GM12875 (cell line): Measurements from ENCODE around the gene ZNHIT6.

Experiments used
- H3K4me3 ChIP-seq: one replicate; pipeline ENCODE4 v1.5.1; 2011; ENCODE audit warnings: low read depth, low read length, control low read depth
- CTCF ChIP-seq: IDR thresholded peaks from 2 replicates; pipeline ENCODE4 v1.5.1; 2011; ENCODE audit warnings: low read depth, mild to moderate bottlenecking, control low read depth, inconsistent platforms, low read length, moderate library complexity, borderline replicate concordance; ENCODE audit not compliant: insufficient read depth

Gene ZNHIT6

GRCh38 chr1:85692730-85693314 lies 15.4 kb downstream of the ZNHIT6 start:
- no peak overlapping the region for H3K4me3 ChIP-seq
- TF ChIP-seq CTCF = no peak

GRCh38 chr1:85689775-85690404 lies 18.3 kb downstream of the ZNHIT6 start:
- no peak overlapping the region for H3K4me3 ChIP-seq
- TF ChIP-seq CTCF = no peak

GRCh38 chr1:85683292-85684025 lies 24.8 kb downstream of the ZNHIT6 start:
- TF ChIP-seq CTCF = no peak
- H3K4me3 ChIP-seq = no peak overlapping the region

GRCh38 chr1:85681087-85681486 lies 27.1 kb downstream of the ZNHIT6 start:
- H3K4me3 ChIP-seq = no peak overlapping the region
- TF ChIP-seq CTCF = no peak

- H3K4me3 ChIP-seq = no peak overlapping the region
- no peak for TF ChIP-seq CTCF
Measured at GRCh38 chr1:85678193-85678592, 30.0 kb downstream of the ZNHIT6 start.

- no peak for TF ChIP-seq CTCF
- H3K4me3 ChIP-seq = no peak overlapping the region
Measured at GRCh38 chr1:85677656-85678055, 30.6 kb downstream of the ZNHIT6 start.
